ENCODE data around the gene TLR4.

Gene TLR4

DNA sequence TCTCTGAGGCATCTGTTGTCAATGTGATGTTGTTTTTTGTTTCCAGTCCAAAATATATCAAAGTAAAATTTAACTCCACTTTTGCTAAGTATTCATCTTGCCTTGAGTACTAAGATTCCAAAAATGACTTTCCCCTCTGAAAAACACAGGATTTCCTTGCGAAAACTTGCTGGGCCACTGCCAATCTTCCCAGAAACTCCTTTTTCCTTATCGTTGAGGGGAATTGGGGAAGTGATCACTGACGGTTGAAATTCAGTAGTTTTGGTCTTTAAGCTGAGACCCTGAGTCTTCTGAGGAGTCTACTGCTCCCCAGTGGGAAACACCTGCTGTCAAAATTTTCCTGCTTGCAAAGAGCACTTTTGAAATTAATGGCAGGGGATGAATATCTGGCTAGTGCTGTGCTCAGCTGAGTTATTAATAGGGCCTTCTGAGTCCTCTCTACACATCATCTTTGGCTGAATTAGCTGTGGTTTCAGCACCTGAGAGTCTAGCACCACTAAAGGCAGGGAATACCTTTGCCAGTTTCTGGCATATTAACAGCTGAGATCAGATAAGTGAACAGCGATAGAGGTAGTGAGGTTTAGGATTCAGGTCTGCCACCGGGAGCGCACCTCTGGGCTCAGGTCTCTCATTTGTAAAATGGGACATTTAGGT lies 18.0 kb downstream of the TLR4 start:
- DNase-seq: no peak
- H3K36me3 ChIP-seq (ENCODE audit: control insufficient read depth, insufficient read depth, low read length): no peaks in the 10 kb centered on the region
- H3K27ac ChIP-seq (ENCODE audit: insufficient read depth, low read length, poor library complexity, severe bottlenecking): no peak overlapping the region
- H3K27me3 ChIP-seq (replicated peaks; ENCODE audit: control insufficient read depth, insufficient read depth, low read length, poor library complexity, severe bottlenecking): no peaks in the 10 kb centered on the region
- H3K4me1 ChIP-seq (ENCODE audit: control insufficient read depth, insufficient read depth, low read length, poor library complexity, severe bottlenecking): no peaks in the 10 kb centered on the region
- H3K4me3 ChIP-seq (ENCODE audit: insufficient read depth, low read depth, low read length, poor library complexity, severe bottlenecking): no peak overlapping the region
- no peaks in the 10 kb centered on the region for H3K9me3 ChIP-seq (ENCODE audit: control insufficient read depth, low read length)

DNA sequence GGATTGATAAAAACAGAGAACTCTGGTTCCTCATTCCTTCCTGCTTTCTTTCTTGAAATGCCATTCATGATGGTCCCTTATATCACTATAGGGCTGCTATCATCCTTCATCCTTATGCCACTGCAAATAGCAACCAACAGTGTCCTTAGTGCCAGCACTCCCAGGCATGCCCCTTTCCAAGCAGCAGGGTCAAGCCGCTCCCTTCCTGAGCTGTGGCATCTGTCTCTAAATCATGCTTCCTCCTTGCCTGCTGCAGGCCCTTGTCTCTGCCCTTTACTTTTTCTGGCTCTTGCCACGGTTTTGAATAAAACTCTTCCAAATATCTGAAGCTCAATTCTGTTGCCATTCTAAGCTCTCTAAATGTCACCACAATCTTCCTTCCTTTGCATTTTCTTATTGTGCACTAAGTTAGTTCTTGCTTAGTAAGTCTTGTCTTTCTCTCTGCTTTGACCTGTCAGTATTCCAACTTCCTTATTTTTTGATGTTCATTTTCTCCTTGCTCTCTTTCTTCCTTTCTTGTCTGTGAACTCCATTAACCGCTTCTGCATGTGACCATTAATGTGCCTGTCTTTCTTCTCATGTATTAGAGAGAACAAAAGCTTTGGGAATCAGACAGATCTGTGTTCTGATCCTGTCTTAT lies 19.9 kb downstream of the TLR4 start:
- H3K4me1 ChIP-seq (ENCODE audit: control insufficient read depth, insufficient read depth, low read length, poor library complexity, severe bottlenecking): no peaks in the 10 kb centered on the region
- H3K4me3 ChIP-seq (ENCODE audit: insufficient read depth, low read depth, low read length, poor library complexity, severe bottlenecking): no peak overlapping the region
- H3K36me3 ChIP-seq (ENCODE audit: control insufficient read depth, insufficient read depth, low read length): no peaks in the 10 kb centered on the region
- no peaks in the 10 kb centered on the region for H3K9me3 ChIP-seq (ENCODE audit: control insufficient read depth, low read length)
- H3K27ac ChIP-seq (ENCODE audit: insufficient read depth, low read length, poor library complexity, severe bottlenecking): no peak overlapping the region
- no peaks in the 10 kb centered on the region for H3K27me3 ChIP-seq (replicated peaks; ENCODE audit: control insufficient read depth, insufficient read depth, low read length, poor library complexity, severe bottlenecking)
- DNase-seq: no peak

DNA sequence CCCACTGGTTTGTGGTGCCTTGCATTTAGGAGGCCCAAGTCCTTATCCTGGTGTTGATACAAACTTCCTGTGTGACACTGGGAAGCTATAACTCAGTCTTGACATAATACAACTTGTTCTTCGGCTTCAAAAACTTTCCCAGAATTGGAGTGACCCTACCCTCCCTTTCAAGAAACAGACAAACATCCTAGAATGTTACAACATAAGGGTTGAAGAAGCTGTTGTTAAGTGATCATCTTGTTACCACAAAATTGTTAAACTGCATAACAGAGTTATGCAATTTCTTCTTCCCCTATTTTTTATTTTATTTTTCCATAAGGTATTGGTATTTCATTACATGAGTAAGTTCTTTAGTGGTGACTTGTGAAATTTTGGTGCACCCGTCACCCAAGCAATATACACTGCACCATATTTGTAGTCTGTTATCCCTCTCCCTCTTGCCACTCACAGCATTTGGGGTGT lies 21.3 kb downstream of the TLR4 start:
- H3K4me3 ChIP-seq (ENCODE audit: insufficient read depth, low read depth, low read length, poor library complexity, severe bottlenecking): no peak overlapping the region
- no peaks in the 10 kb centered on the region for H3K4me1 ChIP-seq (ENCODE audit: control insufficient read depth, insufficient read depth, low read length, poor library complexity, severe bottlenecking)
- H3K36me3 ChIP-seq (ENCODE audit: control insufficient read depth, insufficient read depth, low read length): no peaks in the 10 kb centered on the region
- H3K27ac ChIP-seq (ENCODE audit: insufficient read depth, low read length, poor library complexity, severe bottlenecking): no peak overlapping the region
- no peaks in the 10 kb centered on the region for H3K27me3 ChIP-seq (replicated peaks; ENCODE audit: control insufficient read depth, insufficient read depth, low read length, poor library complexity, severe bottlenecking)
- no peaks in the 10 kb centered on the region for H3K9me3 ChIP-seq (ENCODE audit: control insufficient read depth, low read length)
- no peak for DNase-seq

DNA sequence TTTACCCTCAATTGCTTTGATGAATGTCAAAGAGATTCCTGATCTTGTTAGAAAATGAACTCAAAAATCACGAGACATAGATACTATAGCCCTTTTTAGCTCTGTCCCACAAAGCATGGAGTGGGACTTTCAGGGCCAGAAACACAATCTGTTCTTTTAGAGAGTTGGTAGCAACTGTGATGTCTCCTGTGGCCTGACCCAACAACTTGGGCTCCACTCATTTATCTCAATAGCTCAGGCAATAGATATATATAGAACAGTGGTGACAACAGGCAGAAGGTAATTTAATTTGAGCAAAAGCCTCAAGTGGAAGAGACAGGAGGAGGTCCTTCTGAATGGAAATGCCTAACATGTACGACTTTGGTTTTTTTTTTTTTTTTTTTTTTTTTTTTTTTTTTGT lies 25.2 kb downstream of the TLR4 start:
- H3K36me3 ChIP-seq (ENCODE audit: control insufficient read depth, insufficient read depth, low read length): no peaks in the 10 kb centered on the region
- no peak for DNase-seq
- H3K27ac ChIP-seq (ENCODE audit: insufficient read depth, low read length, poor library complexity, severe bottlenecking): no peak overlapping the region
- H3K4me1 ChIP-seq (ENCODE audit: control insufficient read depth, insufficient read depth, low read length, poor library complexity, severe bottlenecking): no peaks in the 10 kb centered on the region
- H3K9me3 ChIP-seq (ENCODE audit: control insufficient read depth, low read length): no peaks in the 10 kb centered on the region
- H3K27me3 ChIP-seq (replicated peaks; ENCODE audit: control insufficient read depth, insufficient read depth, low read length, poor library complexity, severe bottlenecking): no peaks in the 10 kb centered on the region
- no peak overlapping the region for H3K4me3 ChIP-seq (ENCODE audit: insufficient read depth, low read depth, low read length, poor library complexity, severe bottlenecking)

DNA sequence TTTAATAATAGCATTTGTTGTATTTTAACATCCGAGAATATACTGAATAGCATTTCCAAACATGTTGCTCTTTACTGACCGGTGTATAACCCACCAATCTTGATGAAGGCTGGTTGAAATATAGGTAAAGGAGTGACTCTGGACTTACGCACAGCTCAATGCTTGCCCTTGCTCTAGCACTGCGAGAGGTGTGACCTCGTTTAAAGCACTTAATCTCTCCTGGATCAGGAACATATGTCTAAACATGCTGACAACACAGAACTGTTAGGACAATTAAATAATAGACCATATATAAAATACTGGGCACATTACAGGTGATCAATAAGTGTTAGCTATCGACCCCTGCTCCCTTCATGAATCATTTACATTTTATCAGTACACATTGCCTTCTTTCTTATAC lies 28.3 kb downstream of the TLR4 start:
- no peaks in the 10 kb centered on the region for H3K9me3 ChIP-seq (ENCODE audit: control insufficient read depth, low read length)
- H3K4me3 ChIP-seq (ENCODE audit: insufficient read depth, low read depth, low read length, poor library complexity, severe bottlenecking): no peak overlapping the region
- no peaks in the 10 kb centered on the region for H3K36me3 ChIP-seq (ENCODE audit: control insufficient read depth, insufficient read depth, low read length)
- no peak overlapping the region for H3K27ac ChIP-seq (ENCODE audit: insufficient read depth, low read length, poor library complexity, severe bottlenecking)
- no peaks in the 10 kb centered on the region for H3K27me3 ChIP-seq (replicated peaks; ENCODE audit: control insufficient read depth, insufficient read depth, low read length, poor library complexity, severe bottlenecking)
- no peak for DNase-seq
- no peaks in the 10 kb centered on the region for H3K4me1 ChIP-seq (ENCODE audit: control insufficient read depth, insufficient read depth, low read length, poor library complexity, severe bottlenecking)

DNA sequence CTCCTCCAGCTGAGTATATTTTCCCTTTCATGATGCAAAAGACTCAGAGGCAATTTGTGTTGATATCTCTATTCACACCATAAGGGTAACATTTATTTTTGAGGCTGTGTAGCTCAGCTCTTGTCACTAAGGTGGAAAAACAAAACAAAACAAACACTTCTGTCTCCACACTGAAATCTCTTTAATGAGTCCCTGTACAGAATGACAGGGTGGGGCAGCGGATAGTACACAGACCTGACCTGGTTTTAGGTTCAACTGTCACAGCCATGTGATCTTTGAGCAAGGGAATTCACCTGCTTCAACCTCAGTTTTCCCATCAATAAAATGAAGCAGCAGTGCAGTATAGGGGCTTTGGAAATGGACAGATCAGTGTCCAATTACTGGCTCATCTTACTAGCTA lies 29.3 kb downstream of the TLR4 start:
- H3K27me3 ChIP-seq (replicated peaks; ENCODE audit: control insufficient read depth, insufficient read depth, low read length, poor library complexity, severe bottlenecking): no peaks in the 10 kb centered on the region
- no peaks in the 10 kb centered on the region for H3K36me3 ChIP-seq (ENCODE audit: control insufficient read depth, insufficient read depth, low read length)
- H3K4me3 ChIP-seq (ENCODE audit: insufficient read depth, low read depth, low read length, poor library complexity, severe bottlenecking): no peak overlapping the region
- DNase-seq: no peak
- H3K27ac ChIP-seq (ENCODE audit: insufficient read depth, low read length, poor library complexity, severe bottlenecking): no peak overlapping the region
- H3K9me3 ChIP-seq (ENCODE audit: control insufficient read depth, low read length): no peaks in the 10 kb centered on the region
- no peaks in the 10 kb centered on the region for H3K4me1 ChIP-seq (ENCODE audit: control insufficient read depth, insufficient read depth, low read length, poor library complexity, severe bottlenecking)

DNA sequence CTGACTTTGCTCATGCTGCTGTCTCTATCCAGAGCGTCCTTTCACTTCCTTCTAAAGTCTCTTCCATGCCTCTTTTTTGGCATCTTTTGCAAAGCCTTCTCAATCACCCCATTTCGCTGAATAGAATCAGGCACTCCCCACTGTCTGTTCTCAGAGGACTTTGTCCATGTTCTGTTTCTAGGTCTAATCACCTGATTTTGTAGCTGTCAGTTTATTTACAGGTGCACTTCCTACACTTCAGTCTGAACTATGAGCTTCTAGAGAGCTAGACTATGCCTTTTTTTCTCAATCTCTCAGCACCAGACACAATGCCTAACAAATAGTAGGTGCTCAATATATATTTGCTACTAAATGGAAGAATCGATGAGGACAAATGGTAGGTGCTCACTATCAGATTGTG lies 29.9 kb downstream of the TLR4 start:
- Histone ChIP-seq H3K27ac (ENCODE audit: insufficient read depth, low read length, poor library complexity, severe bottlenecking) (no peak overlapping the region), H3K9me3 (ENCODE audit: control insufficient read depth, low read length) (no peaks in the 10 kb centered on the region), H3K4me1 (ENCODE audit: control insufficient read depth, insufficient read depth, low read length, poor library complexity, severe bottlenecking) (no peaks in the 10 kb centered on the region), H3K36me3 (ENCODE audit: control insufficient read depth, insufficient read depth, low read length) (no peaks in the 10 kb centered on the region), H3K4me3 (ENCODE audit: insufficient read depth, low read depth, low read length, poor library complexity, severe bottlenecking) (no peak overlapping the region), H3K27me3 (replicated peaks; ENCODE audit: control insufficient read depth, insufficient read depth, low read length, poor library complexity, severe bottlenecking) (no peaks in the 10 kb centered on the region)
- DNase-seq: no peak

DNA sequence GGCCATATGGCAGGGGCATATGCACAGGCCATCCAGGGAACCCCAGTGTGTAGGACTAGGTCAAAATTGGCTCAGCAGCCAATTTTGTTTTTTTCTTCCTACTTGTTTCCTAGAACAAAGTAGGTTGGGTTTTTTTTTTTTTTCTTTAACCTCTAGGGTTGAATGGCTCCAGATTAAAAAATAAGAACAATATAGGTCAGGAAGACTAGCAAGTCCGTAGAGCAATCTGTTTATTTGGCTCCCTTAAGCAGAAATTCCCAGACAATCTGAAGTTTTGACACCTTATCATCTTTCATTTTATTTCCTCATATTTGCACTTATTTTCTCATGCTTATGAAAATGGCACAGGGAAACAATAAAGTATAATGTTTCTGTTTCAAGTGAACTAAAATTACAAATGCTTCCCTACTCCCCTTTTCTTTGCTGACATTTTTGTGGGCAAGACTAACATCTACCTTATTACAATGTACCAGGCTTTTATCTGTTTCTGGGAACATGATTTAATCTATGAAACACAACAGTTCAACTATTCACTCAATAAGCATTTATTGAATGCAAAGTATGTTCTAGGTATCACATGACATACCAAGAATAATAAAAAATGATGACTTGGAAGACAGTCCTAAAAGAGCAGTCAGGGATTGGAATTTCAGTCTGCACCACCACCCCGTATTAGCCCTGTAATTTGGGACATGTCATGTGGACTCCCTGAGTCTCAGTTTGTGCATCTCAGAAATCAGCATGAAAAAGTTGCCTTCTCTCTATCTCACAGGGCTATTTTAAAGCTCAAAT lies 30.5 kb downstream of the TLR4 start:
- no peak overlapping the region for H3K27ac ChIP-seq (ENCODE audit: insufficient read depth, low read length, poor library complexity, severe bottlenecking)
- DNase-seq: no peak

DNA sequence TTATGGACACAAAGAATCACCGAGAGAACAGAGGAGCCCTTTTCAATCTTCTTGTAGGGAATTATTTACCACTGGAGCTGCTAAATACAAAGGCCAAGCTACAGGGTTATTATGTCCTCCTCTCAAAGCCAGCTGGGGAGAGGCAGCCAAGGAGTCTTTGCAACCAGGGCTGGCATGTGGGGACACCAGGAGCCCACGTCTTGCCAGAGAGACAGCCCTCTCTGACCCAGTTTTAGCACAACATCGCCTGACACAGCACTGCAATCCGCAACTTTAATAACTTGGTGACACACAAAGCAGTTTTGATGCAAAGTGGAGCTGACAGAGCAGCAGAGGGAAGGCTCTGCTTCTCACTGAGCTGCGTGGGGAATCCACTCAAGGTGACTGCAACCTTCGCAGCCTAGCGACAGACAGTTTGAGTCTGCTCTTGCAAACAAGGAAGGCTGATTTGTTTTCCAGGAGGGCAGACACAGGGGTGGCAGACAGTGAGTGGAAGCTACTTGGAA lies 33.6 kb downstream of the TLR4 start:
- Histone ChIP-seq H3K36me3 (ENCODE audit: control insufficient read depth, insufficient read depth, low read length) (no peaks in the 10 kb centered on the region), H3K27ac (ENCODE audit: insufficient read depth, low read length, poor library complexity, severe bottlenecking) (no peak overlapping the region), H3K9me3 (ENCODE audit: control insufficient read depth, low read length) (no peaks in the 10 kb centered on the region), H3K4me3 (ENCODE audit: insufficient read depth, low read depth, low read length, poor library complexity, severe bottlenecking) (no peak overlapping the region), H3K4me1 (ENCODE audit: control insufficient read depth, insufficient read depth, low read length, poor library complexity, severe bottlenecking) (no peaks in the 10 kb centered on the region), H3K27me3 (replicated peaks; ENCODE audit: control insufficient read depth, insufficient read depth, low read length, poor library complexity, severe bottlenecking) (no peaks in the 10 kb centered on the region)
- no peak for DNase-seq

More for the DNA sequence above, 30.5 kb downstream of the TLR4 start:
- no peaks in the 10 kb centered on the region for H3K9me3 ChIP-seq (ENCODE audit: control insufficient read depth, low read length)
- H3K27me3 ChIP-seq (replicated peaks; ENCODE audit: control insufficient read depth, insufficient read depth, low read length, poor library complexity, severe bottlenecking): no peaks in the 10 kb centered on the region
- H3K4me1 ChIP-seq (ENCODE audit: control insufficient read depth, insufficient read depth, low read length, poor library complexity, severe bottlenecking): no peaks in the 10 kb centered on the region
- no peaks in the 10 kb centered on the region for H3K36me3 ChIP-seq (ENCODE audit: control insufficient read depth, insufficient read depth, low read length)
- no peak overlapping the region for H3K4me3 ChIP-seq (ENCODE audit: insufficient read depth, low read depth, low read length, poor library complexity, severe bottlenecking)

DNA sequence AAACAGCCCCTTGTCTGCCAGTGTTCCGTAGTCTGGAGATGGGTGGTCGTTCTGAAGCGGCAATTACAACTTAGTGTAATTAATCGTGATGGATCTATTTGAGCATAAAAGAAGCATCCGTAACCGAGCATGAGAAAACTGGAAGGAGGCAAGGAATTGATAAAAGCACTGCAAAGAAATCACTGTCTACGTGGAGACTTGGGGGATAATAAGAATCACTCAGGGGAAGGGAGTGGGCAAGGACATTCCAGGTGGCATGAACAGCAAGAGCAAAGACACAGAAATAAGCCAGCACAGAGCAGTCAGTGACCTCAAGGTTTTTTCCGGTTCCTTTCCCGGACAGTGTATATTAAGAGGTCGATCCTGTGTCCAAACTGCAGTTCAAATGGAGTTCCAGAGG lies 35.0 kb downstream of the TLR4 start:
- Histone ChIP-seq H3K4me1 (ENCODE audit: control insufficient read depth, insufficient read depth, low read length, poor library complexity, severe bottlenecking) (no peaks in the 10 kb centered on the region), H3K36me3 (ENCODE audit: control insufficient read depth, insufficient read depth, low read length) (no peaks in the 10 kb centered on the region), H3K27ac (ENCODE audit: insufficient read depth, low read length, poor library complexity, severe bottlenecking) (no peak overlapping the region), H3K27me3 (replicated peaks; ENCODE audit: control insufficient read depth, insufficient read depth, low read length, poor library complexity, severe bottlenecking) (no peaks in the 10 kb centered on the region), H3K9me3 (ENCODE audit: control insufficient read depth, low read length) (no peaks in the 10 kb centered on the region), H3K4me3 (ENCODE audit: insufficient read depth, low read depth, low read length, poor library complexity, severe bottlenecking) (no peak overlapping the region)
- no peak for DNase-seq
